Glomerular endothelial cell (primary cell): ENCODE results near the gene PLCL1. TPM values are rescaled to one million over a fixed set of nuclear protein-coding genes. Genes with fewer than 3 reads are reported as not detected.
"Not testable (repeated sequence)": the region's sequence is repeated elsewhere in the genome, so short reads cannot be mapped to it uniquely, and the experiment has no call there.

ENCODE experiments used
- DNase-seq: peaks from one replicate; pipeline ENCODE4 v3.0.0-alpha.2; 2011; ENCODE audit warnings: low read depth, low spot score; ENCODE audit errors: extremely low read depth
- total RNA-seq: library from RNA; depleted of rRNA; stranded (reverse); fragments of >200 nt; gene quantifications from 2 replicates; pipeline ENCODE4 v1.2.3, GENCODE V29; 2015

PLCL1 gene
- total RNA-seq, 1 donor from 2014 or later: 5.3 TPM

GRCh38 chr2:197809064-197809463, 4.7 kb downstream of the PLCL1 start:
- no peak for DNase-seq

- no peak for DNase-seq
Measured at GRCh38 chr2:197810016-197810415, 5.6 kb downstream of the PLCL1 start.

GRCh38 chr2:197810491-197810890, 6.1 kb downstream of the PLCL1 start:
- DNase-seq: no peak

- no peak for DNase-seq
Measured at GRCh38 chr2:197813093-197813787, 8.8 kb downstream of the PLCL1 start.

- DNase-seq: no peak
Measured at GRCh38 chr2:197814526-197814925, 10.1 kb downstream of the PLCL1 start.

GRCh38 chr2:197821550-197822289, 17.3 kb downstream of the PLCL1 start:
- DNase-seq: no peak

GRCh38 chr2:197822333-197822732, 17.9 kb downstream of the PLCL1 start:
- DNase-seq: no peak

- DNase-seq: peak; percentile 91
Measured at GRCh38 chr2:197827618-197828017, 23.2 kb downstream of the PLCL1 start.

- peak; percentile 82 for DNase-seq
Measured at GRCh38 chr2:197828464-197829135, 24.2 kb downstream of the PLCL1 start.

- not testable (repeated sequence) for DNase-seq
Measured at GRCh38 chr2:197834771-197835170, 30.4 kb downstream of the PLCL1 start.

GRCh38 chr2:197835293-197835692, 30.9 kb downstream of the PLCL1 start:
- no peak for DNase-seq

GRCh38 chr2:197838036-197838435, 33.6 kb downstream of the PLCL1 start:
- no peak for DNase-seq

- DNase-seq: no peak
Measured at GRCh38 chr2:197838579-197838978, 34.2 kb downstream of the PLCL1 start.

- DNase-seq: no peak
Measured at GRCh38 chr2:197839327-197839726, 34.9 kb downstream of the PLCL1 start.

- no peak for DNase-seq
Measured at GRCh38 chr2:197839856-197840255, 35.5 kb downstream of the PLCL1 start.

- no peak for DNase-seq
Measured at GRCh38 chr2:197846128-197846527, 41.7 kb downstream of the PLCL1 start.

- DNase-seq: no peak
Measured at GRCh38 chr2:197846777-197847176, 42.4 kb downstream of the PLCL1 start.

GRCh38 chr2:197847651-197848401, 43.4 kb downstream of the PLCL1 start:
- DNase-seq: no peak

GRCh38 chr2:197848602-197849001, 44.2 kb downstream of the PLCL1 start:
- no peak for DNase-seq

- no peak for DNase-seq
Measured at GRCh38 chr2:197850882-197851450, 46.6 kb downstream of the PLCL1 start.

GRCh38 chr2:197851451-197851850, 47.1 kb downstream of the PLCL1 start:
- no peak for DNase-seq
